ENCODE measurements around the gene RAD9A.

RAD9A gene

DNA sequence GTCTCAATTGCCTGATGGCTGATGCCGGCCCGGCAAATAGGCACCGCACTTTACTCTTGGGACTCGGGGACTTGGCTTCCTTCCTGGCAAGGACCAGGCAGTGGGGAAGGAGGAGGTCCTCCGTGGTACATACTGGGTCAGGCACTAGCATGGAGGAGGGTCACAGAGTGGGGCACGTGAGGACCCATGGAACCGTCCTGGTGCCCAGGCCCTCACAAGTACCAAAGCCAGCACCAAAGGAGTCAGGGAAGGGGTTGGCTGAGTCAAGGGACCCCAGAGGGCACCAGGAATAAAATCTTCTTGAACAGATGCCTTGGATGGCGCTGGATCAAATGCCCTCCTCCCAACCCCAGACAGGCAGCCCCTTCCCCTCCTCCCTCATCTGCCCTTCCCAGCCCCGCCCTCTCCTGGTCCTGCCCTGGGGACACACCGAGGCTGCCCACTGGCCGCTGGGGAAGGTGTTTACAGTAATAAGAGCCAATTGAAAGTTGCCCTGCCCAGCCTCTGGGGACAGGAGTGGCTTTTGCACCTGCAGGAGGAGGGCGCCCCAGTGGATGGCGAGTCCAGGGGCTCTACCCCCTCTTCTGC, 18.1 kb downstream of the RAD9A start:
- no peak for DNase-seq (ENCODE audit: low spot score)

DNA sequence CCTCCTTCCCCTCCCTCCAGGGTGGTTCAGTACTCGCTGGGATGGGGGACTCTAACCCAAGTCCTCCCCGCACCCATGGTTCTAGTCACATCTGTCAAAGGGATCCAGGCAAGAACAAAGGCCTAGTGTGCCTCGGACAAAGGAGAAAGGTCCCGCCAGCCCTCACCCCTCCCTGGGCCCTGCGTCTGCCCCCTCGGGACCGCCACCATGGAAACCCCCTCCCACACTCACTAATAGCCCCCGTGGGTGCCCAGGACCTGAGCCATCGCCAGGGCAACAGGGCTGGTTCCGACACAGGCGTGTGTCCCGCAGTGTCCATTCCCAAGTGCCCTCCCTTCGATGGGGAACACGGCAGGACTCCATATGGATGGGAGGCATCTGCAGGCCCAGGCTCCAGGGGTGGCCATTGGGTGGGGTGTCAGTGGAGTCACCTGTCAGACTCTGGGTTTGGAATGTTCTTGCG, 18.6 kb downstream of the RAD9A start:
- no peak for DNase-seq (ENCODE audit: low spot score)

DNA sequence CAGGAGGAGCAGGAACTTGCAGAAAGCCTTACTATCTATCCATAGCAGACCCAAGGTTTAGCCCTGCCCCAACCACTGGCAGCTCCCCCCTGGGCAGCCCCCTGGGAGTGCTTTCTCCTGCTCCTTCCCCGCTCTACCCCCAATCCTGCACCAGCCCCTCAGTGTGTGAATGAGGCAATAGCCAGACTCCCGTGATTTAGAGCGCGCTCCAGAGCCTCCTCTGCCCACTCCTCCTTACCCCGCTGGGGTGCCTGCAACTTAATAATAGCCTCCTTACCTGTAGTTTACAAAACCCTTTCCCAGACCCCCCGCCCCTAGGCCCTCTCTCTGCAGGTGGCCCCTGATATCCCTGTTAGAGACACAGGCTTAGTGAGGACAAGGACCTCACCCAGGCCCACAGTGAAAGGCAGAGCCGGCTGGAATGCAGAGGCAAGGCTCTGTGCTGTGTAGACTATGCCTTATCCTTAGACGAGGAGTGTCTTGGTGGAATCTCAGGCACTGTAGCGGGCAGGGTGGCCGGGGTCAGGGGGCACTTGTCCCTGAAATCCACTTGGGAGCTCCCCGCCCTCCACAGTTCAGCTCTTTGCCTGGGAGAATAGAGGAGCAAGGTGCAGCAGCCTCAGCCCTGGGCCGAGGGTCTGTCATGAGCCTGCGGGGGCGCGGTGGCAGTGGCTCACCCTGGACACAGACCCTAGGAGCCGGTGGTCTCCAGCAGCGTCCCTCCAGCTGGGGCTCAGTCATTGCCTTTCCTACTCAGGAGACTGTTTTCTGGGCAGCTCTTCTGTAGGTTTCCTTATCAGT, 19.4 kb downstream of the RAD9A start:
- DNase-seq (ENCODE audit: low spot score): no peak

DNA sequence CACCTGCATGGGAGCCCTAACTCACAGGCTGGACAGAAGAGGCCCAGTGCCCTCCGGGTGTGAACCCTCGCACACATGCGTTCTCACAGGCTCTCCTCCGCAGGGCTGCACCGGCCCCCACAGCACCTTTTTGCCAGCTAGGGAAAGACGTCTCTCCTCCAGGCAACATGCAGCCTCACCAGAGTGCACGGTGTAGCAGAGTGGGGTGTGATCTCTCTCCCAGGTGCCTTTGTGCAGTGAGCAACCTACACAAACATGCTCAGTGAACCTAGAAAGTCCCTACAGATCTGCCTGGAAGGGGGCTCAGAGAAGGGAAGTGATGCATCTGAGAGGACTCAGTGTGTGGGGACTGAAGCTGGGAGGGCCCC, 20.0 kb downstream of the RAD9A start:
- DNase-seq (ENCODE audit: low spot score): no peak

DNA sequence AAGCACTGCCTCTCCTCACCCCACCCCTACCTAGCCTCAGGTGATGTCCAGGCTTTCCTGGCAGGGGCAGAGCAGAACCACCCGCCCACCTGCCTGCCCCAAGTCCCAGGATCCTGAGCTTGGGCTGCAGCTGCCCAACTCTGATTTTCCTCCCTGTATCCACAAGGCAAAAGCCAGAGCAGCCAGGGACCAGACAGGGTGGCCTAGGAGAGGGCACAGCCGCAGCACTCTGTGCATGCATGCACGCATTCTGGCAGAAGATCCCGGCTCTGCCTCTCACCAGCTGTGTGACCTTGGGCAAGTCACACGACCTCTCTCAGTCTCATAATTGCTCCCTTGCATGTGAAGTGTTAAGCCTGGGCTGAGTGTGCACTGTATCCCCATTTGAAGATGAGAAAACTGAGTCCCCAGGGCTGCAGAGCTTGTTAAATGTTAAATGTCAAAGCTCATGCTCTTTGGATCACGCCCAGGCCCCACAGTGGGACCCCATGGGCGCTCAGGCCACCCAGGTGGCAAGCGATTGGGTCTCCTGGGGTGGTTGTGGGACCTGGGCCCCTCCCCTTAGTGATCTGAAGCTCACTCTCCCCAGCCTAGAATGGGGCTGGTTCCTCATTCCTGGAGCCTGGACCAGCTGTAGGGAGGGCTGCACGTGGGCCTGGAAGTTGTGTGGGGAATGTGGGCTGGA, 20.9 kb downstream of the RAD9A start:
- DNase-seq (ENCODE audit: low spot score): no peak

DNA sequence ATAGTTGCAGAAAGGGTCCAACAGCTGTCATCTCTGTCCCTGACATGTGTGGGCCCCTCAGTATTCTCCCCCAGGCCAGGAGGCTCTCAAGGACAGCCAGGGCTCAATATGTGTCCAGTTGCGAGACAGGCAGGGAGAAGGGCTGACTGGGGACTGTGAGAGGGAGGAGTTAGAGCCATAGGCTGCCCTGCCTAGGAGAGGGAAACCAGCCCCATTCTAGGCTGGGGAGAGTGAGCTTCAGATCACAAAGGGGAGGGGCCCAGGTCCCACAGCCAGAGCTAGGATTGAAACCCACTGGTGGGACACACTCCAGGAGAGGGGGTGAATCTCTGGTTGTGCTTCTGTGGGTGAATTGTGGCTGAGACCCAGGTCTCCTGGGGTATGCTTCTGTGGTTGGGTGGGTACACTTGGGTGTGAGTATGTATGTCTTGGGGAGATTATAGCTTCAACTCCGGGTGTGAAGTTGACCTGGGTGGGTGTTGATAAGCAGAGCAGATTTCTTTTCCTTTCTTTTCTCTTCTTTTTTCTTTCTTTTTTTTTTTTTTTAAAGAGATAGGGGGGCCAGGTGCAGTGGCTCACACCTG, 21.6 kb downstream of the RAD9A start:
- DNase-seq (ENCODE audit: low spot score): no peak

DNA sequence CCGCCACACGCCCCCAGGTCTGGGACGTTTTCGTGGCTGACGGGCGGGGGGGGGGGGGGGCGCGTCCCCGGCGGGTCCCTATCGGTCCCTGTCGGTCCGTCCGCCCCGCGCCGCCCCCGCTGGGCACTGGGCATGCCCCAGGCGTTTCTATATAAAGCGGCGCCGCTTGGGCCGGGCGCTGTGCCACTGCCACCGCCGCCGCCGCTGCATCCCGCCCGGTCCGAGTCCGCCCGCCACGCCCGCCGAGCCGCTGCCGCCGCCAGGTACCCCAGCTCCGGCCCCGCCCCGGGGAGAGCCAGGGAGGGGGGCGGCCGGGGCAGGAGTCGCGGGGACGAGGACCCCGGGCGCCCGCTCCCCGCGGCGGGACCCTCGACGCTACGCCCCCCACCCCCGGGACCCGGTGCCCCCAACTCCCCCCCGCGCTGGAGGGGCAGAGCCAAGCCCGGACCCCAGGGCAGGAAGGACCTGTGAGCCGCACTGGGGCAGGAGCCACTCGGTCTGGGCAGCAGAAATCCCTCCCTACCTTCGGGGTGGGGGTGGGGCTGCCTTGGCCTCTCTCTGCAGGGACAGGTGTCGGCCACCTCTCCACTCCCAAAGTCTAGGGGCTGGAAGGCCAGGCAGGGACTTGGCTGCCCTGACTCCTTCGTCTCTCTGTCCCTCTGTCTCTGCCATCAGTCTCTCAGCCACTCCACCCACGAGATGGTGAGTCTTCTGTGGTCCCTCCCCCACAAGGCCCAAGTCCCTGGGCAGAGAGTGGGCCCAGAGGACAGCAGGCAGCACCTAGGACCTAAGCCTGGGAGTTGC, 23.9 kb downstream of the RAD9A start, which contains the start of gene CARNS1:
CARNS1 (plus strand) TSS at position 178 of the 804 bp plus-strand sequence; CDS start at position 700, 522 bp downstream.
- DNase-seq (ENCODE audit: low spot score): no peak

DNA sequence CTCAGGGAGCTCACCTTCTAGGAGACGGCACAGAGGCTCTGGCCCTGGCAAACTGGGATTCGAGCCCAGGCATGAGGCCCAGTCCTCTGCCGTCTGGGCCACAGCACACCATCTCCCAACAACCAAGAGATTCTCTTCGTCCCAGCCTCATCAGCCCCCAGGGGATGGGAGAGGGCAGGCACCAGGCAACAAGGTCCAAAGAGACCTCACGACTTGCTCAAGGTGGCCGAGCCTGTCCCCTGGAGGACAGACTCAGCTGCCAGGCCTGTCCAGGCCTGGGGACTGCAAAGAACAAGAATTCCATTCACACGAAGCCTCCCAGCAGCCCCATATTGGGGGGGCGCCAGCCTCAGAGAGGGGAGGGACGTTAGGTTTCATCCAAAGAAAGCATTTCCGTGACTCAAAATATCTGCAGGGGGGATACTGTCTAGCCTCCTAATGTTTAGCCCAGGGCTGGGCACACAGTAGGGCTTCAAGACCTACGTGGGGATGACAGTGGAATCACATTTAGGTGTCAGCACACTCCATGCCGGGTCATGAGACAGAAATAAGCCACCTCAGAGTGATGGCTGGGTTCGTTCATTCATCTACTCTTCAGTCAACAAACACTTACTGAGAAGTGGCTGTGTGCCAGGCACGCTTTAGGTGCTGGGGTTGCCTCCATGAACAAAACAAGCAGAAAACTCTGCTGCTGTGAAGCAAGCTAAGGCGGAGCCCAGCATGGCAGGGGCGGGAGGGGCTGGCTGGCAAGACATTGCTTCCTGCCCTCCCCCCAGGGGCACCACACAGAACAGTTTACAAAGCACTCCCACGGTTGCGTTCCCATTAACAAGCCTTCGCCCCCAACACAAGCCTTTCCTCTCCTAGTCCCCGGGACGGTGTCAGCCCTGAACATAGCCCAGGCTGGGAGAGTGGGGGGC, 24.9 kb downstream of the RAD9A start:
- no peak for DNase-seq (ENCODE audit: low spot score)

DNA sequence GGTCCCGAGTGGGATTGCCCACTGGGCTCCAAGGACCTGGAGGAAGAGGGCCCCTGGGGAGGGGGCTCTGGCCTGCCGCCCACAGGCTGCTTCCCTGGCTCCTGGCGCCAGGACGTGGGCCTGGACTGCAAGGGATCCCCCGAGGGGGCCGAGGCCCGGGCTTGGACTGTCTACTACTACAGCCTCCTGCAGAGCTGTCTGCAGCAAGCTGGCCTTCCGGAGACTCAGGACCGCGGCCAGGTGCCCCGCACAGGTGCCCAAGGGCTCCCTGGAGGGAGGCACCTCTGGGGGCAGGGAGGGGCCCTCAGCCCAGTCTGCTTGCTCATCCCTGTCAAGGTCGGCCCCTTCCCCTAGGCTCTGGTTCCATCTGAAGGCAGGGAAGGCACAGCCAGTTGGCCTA, 25.6 kb downstream of the RAD9A start:
- no peak for DNase-seq (ENCODE audit: low spot score)

DNA sequence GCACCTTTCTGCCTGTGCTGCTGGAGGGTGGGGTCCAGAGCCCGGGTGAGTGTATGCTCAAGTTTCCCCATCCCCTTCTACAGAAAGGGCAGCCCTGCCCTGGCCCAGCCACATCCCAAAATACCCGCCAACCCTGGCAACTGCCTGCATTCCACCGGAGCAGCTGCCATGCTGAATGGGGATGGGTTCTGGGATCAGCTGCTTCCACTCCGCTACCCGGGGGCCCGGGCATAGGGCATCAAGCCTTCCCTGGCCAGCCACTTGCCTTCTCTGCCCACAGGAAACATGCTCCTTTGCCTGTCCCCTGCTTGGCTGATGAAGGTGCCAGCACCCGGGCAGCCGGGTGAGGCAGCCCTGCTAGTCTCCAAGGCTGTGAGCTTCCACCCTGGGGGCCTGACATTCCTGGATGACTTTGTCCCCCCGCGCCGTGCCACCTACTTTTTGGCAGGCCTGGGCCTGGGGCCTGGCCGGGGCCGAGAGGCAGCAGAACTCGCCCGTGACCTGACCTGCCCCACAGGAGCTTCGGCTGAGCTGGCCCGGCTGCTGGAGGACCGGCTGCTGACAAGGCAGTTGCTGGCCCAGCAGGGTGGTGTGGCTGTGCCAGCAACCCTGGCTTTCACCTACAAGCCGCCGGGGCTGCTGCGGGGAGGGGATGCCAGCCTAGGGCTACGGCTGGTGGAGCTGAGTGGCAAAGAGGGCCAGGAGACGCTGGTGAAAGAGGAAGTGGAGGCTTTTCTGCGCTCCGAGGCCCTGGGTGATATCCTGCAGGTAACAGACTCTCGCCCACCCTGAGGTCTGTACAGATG, 26.9 kb downstream of the RAD9A start:
- DNase-seq (ENCODE audit: low spot score): peak; percentile 79

DNA sequence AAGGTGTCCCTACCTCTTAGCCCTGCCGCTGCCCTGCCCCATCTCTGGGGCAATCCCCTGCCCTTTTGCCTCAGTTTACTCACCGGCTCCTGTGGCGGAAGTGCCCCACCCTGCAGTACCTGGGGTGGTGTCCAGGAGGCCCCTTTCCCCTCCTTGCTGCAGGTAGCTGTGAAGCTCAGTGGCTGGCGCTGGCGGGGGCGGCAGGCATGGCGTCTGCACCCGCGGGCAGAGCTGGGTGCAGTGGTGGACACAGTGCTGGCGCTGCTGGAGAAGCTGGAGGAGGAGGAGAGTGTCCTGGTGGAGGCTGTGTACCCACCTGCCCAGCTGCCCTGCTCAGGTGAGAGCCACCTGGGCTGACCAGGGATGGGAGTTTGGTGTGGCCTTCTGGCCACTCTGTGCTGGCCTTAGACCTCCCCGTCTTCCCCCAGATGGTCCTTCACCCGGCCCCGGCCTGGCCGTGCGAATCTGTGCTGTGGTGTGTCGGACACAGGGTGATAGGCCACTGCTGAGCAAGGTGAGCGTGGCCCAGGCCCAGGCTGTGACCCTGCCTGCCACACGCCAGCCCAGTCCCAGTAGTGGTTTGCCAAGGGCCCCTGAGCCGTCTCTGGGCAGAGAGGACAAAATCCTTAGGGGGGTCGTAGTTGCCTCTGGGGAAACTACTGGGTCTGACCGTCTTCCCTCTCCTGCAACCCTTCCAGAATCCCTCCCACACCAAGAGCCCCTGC, 27.7 kb downstream of the RAD9A start:
- DNase-seq (ENCODE audit: low spot score): no peak

DNA sequence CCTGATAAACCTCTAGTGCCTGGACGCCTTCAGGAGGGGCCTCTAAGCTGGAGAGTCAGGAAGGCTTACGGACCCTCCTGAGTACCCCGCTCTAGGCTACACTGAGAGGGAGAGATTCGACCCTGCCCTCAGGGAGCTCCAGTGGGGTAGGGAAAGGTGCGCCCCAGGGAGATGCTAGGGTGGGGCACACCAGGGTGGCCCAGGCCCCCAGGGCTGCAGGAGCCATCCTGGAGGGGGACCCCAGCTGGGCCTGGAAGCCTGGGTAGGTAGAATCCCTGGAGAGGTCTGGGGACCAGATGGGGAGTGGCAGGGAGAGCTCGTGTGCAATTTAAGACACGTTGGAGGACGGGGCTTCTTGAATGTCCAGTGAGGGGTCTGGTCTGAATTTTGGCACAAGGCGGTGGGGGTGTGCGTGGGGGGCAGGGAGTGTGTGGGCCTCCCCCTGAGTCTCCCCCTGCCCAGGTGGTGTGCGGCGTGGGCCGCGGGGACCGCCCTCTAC, 28.4 kb downstream of the RAD9A start:
- no peak for DNase-seq (ENCODE audit: low spot score)

DNA sequence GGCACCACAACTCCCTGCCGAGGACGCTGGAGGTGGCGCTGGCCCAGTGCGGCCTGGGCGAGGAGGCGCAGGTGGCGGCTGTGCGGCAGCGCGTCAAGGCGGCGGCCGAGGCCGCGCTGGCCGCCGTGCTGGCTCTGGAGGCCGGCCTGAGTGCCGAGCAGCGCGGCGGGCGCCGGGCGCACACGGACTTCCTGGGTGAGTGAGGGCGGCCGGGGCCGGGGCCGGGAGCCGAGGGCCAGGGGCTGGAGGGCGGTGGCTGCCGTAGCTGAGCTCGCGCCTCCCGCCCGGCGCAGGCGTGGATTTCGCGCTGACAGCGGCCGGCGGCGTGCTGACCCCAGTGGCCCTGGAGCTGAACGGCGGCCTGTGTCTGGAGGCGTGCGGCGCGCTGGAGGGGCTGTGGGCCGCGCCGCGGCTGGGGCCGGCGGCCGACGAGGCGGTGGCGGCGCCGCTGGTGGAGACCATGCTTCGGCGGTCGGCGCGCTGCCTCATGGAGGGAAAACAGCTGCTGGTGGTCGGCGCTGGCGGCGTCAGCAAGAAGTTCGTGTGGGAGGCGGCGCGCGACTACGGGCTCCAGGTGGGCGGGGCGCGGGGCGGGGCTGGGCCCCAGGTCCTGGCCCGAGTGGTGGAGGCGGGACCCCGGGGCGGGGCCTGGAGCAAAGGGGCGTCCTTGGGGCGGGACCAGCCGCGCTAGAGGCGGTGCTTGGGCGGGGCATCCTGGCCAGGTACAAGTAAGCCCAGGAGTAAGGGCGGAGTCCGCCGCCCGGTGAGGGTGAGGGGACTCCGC, 29.1 kb downstream of the RAD9A start:
- peak; percentile 94 for DNase-seq (ENCODE audit: low spot score)

DNA sequence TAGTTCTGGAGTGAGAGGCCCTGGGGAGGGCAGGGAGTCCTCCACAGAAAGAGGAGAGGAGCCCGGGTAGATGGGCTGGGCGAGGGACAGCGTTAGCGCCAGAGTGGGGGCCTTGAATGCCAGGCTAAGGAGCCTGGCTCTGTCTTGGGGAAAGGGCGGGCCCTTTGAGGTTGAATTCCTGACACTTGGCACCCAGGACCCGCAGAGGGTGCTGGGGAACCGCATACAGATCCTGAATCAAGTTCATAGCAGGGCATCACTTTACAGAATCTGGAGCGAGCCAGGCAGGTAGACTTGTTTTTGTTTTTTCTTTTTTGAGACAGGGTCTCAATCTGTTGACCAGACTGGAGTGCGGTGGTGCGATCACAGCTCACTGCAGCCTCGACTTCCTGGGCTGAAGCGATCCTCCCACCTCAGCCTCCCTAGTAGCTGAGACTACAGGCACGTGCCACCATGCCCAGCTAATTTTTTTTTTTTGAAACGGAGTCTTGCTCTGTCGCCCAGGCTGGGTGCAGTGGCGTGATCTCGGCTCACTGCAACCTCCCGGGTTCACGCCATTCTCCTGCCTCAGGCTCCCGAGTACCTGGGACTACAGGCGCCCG, 29.7 kb downstream of the RAD9A start:
- DNase-seq (ENCODE audit: low spot score): no peak

DNA sequence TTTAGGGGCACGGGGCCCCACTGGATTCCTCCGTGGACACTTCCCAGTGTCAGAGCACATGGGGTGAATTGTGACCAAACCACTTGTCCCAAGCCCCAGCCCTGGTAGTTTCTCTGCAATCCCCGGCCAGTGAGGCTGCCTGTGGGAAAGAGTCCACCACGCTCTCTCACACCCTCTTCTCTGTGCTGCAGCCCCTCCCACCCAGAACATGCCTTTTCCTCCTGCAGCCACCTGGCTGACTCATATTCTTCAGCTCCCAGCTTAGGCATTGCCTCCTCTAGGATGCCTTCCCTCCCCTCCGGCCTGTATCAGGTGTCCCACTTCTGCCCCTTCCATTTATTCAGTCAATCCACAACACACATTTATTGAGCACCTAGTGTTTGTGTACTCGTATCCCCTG, 31.1 kb downstream of the RAD9A start:
- DNase-seq (ENCODE audit: low spot score): no peak

DNA sequence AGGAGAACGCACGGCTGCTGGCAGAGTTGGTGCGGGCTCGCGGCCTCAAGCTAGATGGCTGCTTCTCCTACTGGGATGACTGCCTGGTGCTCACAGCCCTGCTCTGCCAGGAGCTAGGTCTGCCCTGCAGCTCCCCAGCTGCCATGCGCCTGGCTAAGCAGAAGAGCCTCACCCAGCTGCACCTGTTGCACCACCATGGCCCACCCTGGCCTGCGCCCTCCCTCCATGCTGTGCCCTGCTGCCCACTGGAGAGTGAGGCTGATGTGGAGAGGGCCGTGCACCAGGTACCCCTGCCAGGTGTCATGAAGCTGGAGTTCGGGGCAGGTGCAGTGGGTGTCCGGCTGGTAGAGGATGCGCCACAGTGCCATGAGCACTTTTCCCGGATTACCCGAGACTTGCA, 31.7 kb downstream of the RAD9A start:
- no peak for DNase-seq (ENCODE audit: low spot score)

DNA sequence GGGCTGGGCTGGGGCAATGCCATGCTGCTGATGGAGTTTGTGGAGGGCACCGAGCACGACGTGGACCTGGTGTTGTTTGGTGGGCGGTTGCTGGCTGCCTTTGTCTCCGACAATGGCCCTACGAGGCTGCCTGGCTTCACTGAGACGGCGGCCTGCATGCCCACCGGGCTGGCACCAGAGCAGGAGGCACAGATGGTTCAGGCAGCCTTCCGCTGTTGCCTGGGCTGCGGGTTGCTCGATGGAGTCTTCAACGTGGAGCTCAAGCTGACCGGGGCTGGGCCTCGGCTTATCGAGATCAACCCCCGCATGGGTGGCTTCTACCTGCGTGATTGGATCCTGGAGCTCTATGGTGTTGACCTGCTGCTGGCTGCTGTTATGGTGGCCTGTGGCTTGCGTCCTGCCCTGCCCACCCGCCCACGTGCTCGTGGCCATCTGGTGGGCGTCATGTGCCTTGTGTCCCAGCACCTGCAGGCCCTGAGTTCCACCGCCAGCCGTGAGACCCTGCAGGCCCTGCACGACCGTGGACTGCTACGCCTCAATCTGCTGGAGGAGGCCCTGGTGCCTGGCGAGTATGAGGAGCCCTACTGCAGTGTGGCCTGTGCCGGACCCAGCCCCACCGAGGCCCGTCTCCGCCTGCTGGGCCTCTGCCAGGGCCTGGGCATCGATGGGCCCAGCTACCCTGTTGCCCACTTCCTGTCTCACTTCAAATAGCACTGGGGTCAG, 32.3 kb downstream of the RAD9A start:
- no peak for DNase-seq (ENCODE audit: low spot score)

Measured in cerebellar cortex (tissue), 1 donor.